Activated CD8-positive, alpha-beta memory T cell treated with anti-CD3 and anti-CD28 coated beads for 1 hour (primary cell): ENCODE results near the gene EIF3I.

ENCODE experiments used
- DNase-seq, 2 donors: peaks; one replicate each; pipeline ENCODE4 v3.0.0-alpha.2; 2020; ENCODE audit warnings: low read depth in 1 of 2; ENCODE audit errors: extremely low read depth in 1 of 2

The EIF3I gene

DNA sequence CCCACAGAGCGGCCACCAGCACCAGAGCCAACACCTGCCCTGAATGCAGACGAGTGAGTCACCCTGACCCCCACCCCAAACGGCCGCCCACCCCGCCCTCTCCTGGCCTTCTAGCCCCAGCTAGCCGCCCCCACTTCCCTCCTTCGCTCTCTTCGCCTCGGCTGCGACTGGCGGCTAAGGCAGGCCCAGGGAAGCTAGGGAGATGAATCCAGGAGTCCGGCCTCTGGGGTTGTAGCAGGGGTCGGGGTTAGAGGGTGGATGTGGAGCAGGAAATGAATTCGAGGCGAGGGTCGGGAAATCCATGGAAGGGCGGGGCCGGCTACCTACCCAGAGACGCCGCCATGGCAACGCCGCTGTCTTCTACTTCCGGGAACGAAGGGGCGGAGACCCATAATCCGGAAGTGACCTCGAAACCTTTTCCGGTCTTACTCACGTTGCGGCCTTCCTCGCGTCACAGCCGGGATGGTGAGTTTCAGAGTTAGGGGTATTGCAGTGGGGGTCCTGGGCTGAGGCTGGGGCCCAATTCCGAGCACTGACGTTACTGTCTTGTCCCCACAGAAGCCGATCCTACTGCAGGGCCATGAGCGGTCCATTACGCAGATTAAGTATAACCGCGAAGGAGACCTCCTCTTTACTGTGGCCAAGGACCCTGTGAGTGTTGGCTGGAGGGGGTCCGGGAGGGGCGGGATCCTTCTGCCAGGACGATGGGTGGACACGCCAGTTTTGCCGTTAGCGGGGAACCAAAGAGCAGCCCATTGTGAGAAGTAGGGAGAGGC is at the start of gene EIF3I, which contains the start of gene TMEM234:
EIF3I (plus strand) TSS at position 428 of the 776 bp plus-strand sequence; CDS start at position 463, 35 bp downstream.
TMEM234 (minus strand) TSS at position 374 of the 776 bp plus-strand sequence; CDS start at position 343, 31 bp downstream.
- peak; percentile 82 to 83 for DNase-seq

DNA sequence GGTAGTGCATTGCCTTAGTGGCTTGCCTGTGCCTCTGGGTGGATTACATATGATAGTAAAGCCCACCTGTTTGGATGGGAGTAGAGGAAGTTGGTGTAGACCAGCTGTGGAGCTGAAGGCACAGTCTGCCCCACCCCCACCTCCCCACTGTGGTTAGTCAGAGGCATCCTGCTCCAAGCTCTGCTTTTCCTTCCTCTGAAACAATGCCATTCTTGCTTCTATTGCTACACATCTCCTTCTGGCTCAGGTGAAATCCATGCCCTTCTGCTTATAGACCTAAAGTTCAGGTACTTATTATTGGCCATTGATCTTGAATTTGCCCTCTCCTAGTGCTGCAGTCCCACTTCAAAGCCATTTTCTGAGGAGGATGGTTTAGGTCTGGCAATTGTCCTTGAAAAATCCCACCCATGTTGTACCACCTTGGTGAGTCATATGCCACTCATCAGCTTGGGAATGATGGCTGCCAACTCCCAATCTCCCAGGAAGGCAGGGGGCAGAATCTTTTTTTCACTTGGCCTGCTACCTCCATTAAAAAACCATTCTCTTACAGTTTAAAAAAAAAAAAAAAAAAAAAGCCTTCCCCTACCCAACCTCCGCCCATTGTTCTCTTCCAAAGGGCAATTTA is 49.5 kb upstream of the EIF3I start:
- DNase-seq = no peak

DNA sequence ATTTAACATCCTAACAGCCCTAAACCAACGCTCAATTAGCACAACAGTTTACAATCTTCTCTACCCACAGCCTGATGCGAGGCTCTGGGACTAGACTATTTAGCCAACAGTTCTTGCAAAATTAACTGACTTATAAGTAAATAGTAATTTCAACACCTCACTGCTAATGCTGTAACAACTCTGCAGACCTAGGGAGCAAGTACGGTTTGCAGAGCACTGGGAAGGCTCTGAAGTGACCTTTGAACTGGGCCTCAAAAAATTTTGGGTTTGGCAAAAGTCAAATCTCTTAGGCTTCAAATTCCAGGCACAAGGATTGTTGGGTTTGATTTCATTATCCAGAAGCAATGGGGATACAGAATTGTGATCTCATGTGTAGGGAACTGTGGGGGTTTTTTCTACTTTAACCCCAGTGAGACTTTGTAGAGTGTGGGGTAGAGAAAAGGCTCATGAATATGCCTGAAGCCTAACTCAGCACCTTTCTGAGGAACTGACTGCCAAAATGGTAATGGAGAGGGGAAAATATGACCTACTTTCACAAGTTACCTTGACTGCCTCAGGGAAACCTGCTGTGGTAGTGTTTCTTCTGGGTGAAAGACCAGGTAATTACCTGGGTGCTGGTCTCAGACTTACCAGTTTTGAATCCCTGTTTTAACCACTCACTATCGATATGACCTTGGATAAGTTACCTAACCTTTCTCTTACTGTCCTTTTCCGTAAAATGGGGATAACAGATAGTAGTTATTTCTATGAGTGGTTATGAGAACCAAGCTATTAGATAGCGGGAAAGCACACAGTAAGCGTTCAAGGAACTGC is 43.6 kb upstream of the EIF3I start:
- DNase-seq = no peak

DNA sequence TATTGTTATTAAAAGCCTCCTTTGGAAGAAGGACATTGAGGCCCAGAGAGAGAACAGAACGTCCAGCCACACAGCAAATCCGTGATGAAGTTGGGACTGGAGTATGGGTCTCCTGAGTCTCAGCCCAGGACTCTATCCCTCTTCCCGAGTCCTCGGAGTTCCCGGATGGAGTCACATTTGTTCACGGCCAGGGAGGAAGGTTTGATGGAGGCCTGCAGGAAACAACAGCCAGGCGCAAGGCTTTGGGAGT is 43.1 kb upstream of the EIF3I start:
- DNase-seq = no peak

DNA sequence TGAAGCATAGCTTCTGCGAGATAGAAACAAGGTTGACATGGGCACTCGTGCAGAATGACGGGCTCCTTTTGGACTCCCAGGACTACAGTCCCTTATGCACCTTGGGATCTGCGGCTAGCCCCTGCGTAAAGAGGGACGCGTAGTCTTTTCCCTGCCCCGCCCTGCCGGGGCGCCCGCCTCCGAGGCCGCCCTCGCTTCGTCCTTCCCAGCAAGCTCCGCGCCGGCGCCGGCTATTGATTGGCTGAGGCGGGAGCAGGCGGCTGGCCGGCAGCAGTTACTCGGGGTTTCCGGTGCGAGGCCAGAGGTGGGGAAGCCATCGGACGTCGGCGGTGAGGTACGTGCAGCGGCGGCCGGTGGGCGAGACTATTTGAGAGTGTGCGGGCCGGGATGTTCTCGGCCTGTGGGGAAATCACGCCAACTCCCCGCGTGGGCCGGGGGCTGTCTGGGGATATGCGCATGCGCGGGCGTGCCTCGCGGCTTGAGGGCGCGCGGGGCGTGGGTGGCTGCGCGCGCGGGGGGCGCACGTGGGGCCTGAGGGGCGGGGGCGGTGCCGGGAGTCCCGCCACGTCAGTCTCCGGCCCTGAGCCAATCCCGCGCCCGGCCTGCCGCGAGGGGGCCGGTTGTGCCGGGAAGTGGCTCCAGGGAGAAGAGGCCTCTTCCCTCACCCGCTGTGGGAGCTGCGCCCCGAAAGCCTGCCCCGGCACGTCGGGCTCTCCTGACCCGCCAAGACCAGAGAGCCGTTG is 42.6 kb upstream of the EIF3I start, which contains the start of gene TXLNA:
TXLNA (plus strand) TSS at position 233 of the 743 bp plus-strand sequence. CDS start 671 bp downstream, outside the sequence.
- DNase-seq = peak; percentile 61 to 82

DNA sequence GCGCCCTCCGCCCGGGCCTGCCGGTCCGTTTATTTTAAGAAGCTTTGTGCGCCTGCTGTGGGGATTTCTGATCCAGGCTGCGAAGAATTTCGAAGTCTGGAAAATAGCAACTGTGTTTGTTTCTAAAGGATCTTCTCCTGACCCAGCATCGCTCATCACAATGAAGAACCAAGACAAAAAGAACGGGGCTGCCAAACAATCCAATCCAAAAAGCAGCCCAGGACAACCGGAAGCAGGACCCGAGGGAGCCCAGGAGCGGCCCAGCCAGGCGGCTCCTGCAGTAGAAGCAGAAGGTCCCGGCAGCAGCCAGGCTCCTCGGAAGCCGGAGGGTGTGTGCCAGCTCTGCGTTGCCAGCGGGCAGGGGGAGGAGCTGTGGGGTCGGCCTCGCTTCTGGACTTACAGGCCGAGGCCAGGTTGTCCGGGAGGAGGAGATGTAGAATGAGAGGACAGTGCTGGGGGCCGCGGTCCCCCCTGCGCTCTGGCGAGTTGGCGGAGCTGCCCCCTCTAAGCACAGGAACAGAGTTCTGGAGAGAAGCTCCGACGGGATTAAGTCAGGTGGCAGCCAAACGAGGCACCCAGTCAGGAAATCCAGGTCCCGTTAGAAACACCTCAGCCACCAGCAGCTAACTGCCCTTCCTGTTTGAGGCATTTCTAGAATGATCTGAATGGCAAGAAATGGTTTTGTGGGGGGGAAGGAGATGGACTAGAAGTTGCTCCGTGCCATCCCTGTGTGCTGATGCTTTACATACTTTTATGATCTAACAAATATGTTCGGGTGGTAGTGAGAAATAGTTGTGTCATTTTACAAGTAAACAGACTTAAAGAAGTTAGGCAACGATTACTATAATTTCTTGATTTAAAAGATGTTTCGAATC is 41.8 kb upstream of the EIF3I start:
- no peak for DNase-seq

DNA sequence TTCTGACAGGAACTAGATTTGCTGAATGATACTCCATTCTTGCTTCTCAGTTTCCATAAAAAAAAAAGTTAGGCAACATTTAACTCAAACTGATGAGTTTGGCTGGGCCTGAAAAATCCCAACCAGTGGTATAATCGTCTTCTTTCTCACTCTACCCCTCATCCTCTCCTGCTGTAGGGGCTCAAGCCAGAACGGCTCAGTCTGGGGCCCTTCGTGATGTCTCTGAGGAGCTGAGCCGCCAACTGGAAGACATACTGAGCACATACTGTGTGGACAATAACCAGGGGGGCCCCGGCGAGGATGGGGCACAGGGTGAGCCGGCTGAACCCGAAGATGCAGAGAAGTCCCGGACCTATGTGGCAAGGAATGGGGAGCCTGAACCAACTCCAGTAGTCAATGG is 41.1 kb upstream of the EIF3I start:
- no peak for DNase-seq

DNA sequence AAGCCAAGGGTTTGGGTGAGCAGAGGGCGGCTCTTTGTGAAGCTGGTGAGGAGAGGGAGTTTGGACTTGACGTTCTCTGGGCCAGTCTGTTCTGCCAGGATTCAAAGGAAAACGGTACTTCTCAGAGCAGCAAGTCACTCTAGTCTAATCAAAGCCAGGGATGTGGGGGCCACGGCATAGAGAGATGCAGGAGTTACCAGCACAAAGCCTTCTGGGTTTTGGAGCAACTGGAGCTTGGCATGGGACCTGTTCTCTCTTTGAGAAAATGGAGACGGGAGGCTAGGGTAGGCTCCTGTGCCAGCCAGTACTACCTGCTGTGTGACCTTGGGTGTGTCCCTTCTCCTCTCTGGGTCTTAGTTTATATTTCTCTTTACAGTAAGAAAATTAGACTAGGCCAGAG is 40.6 kb upstream of the EIF3I start:
- DNase-seq = no peak

DNA sequence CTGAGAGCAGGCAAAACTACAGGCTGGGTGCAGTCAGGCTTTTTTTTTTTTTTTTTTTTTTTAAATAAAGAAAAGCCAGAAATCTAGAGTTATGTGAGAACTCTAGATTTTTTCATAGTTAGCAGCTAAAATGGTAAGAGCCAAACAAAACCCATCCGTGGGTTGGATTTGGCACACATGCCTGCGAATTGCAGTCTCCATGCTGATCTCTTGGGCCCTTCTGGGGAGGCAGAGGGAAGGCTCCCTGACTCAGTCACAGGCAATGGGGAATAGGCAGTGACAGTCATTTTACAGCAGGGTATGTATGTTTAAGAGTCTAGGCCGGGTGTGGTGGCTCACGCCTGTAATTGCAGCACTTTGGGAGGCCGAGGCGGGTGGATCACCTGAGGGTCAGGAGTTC is 40.1 kb upstream of the EIF3I start:
- no peak for DNase-seq

DNA sequence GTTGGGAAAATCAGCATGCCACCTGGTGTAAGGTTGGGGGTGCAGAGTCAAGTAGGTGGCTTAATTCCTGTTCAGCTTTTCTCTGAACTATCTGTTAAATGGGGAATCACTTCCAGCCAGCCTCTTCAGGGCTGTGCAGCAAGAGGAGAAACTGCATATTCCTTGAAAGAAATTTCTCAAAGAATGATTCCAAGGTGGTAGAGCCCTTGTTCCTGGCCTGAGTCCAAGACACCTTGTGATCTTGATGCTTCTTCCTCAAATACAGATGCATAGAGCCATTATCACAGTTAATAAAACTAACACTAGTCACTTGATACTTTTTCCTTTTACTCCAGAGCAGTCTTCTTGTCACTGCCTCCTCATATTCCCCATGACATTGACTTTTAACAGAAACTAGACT is 37.6 kb upstream of the EIF3I start:
- DNase-seq = no peak

DNA sequence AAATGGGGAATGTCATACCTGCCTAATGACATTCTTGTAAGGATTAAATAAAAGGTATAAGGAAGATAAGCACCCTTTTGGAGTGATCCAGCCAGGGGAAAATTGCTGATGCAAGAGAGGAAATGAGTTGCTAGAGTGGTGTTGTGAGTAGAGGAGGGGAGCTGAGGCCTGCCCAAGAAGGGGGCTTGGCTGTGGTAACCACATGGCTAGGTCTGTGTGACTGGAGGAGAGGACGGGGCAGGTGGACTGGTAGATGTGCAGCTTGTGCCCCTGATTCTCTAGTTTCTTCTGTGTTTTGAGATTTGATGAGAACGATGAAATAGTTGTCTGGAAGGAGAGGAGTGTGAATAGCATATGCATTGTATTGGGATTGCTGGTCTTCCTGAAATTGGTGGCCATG is 36.1 kb upstream of the EIF3I start:
- DNase-seq = no peak

DNA sequence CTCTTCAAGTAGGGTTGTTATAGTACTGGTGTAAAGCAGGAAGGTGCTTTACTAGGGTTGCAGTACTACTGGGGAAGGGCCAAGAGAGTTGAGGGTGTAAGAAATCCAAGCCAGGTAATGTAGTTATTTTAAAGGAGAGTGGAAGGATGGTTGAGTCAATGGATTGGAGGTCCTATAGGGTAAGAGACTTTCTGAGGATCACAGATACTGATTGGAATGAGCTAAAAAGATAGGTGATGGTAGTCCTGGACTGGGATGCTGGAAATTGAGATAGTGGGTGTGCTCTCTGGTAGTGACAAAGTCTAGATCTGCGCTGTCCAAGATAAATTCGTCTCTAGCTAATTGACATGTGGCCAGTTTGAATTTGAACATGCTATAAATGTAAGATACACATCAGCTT is 35.7 kb upstream of the EIF3I start:
- no peak for DNase-seq

DNA sequence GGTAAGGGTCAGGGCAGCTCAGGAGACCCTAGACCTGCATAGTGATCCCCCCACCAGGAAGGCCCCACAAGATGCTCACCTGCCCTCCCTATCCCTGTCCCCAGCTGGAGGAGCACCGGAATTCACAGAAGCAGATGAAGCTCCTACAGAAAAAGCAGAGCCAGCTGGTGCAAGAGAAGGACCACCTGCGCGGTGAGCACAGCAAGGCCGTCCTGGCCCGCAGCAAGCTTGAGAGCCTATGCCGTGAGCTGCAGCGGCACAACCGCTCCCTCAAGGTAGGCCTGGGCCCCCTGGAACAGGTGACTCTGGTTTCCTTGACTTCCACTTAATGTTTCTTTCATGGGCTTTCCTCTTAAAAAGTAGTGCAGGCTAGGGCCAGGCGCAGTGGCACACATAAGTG is 34.4 kb upstream of the EIF3I start:
- no peak for DNase-seq

DNA sequence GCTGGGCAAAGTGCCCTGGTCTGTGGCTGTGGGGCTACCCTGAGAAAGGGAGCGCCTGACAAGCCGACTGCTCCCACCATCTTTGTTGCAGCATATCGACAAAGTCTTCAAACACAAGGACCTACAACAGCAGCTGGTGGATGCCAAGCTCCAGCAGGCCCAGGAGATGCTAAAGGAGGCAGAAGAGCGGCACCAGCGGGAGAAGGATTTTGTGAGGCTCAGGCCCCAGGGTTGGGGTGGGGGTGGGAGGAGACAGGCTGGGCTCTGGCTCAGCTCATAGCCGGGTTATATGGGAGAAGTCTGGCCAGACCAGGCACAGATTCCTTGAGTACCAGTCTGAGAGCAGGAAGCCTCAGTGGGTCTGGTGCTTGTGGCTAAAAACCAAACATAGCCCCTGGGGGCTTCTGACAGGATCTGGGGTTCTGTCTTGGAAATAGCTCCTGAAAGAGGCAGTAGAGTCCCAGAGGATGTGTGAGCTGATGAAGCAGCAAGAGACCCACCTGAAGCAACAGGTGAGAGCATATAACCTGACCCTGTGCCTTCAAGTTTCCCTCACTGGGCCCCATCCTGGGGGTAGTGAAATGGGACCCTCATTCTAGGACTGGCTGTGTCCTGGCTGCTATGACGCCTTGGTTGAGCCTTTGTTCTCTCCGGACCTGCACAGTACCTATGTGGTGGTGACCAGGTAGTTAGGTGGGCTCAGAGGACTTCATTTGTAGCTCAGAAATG is 29.8 kb upstream of the EIF3I start:
- DNase-seq = no peak

DNA sequence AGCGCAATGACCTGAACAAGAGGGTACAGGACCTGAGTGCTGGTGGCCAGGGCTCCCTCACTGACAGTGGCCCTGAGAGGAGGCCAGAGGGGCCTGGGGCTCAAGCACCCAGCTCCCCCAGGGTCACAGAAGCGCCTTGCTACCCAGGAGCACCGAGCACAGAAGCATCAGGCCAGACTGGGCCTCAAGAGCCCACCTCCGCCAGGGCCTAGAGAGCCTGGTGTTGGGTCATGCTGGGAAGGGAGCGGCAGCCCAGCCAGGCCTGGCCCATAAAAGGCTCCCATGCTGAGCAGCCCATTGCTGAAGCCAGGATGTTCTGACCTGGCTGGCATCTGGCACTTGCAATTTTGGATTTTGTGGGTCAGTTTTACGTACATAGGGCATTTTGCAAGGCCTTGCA is 27.2 kb upstream of the EIF3I start:
- no peak for DNase-seq

DNA sequence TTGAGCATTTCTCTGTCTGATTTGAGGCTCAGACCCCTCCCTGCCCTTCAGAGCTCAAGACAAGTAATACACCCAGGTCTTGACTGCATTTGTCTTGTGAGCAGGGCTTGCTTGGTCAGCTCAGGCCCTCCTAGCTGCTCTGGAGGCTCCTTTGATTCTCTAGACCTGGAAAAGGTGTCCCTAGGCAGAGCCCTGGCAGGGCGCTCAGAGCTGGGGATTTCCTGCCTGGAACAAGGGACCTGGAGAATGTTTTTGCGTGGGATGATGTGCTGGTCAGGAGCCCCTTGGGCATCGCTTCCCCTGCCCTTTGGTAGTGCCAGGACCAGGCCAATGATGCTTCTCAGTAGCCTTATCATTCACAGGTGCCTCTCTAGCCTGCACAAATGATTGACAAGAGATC is 26.7 kb upstream of the EIF3I start:
- DNase-seq = no peak

DNA sequence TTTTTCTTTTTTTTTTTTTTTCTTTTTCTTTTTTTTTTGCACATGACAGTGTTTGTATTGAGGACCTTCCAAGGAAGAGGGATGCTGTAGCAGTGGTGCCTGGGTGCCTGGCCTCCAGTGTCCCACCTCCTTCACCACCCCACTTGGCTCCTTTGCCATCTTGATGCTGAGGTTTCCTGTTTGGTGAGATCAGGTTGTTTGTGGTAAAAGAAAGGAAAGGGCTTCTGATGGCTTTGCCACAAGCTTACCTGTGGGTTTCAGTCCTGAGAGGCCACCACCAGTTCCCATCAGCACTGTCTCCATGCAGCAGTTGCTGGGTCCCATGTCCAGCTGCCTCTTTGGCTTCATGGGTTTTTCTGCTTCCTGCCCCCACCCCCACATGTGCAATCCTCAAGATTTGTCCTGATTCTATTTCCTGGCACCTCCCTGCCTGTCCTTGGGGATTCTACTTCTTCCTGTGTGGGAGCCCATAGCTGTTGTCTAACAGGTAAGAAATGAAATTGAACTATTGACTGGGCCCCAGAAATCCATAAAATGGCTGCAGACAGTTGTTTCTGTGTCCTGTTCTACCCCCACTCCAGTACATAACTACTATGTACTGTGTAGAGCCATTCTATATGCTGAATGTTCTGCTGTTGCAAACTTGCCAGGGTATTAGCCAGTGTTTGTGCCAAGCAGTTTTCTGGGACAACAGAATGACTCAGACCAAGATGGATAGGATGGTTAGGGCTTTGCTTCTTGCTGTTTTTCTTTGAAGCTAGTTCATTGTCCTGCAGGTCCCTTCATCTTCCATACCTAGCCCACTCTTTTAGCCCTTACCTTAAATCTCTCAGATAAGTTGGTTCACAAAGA is 26.0 kb upstream of the EIF3I start:
- no peak for DNase-seq

DNA sequence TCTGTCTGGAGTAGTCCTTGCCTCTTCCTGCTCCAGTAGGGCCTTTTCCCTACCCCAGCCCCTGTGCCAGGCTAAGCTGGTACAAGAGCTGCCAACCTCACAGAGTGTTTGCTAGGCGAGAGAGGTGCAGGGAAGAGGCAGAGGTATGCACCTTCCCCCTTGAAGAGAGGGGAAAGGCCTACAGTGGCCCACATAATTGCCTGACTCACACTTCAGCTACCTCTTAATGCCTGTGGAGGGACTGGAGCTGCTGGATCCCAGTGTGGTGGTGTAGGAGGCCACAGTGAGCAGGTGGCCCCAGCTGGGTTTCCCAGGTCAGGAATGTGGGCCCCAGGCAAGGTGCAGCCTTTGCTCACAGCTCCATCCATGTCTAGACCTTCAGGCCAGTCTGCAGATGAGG is 25.1 kb upstream of the EIF3I start:
- DNase-seq = no peak

DNA sequence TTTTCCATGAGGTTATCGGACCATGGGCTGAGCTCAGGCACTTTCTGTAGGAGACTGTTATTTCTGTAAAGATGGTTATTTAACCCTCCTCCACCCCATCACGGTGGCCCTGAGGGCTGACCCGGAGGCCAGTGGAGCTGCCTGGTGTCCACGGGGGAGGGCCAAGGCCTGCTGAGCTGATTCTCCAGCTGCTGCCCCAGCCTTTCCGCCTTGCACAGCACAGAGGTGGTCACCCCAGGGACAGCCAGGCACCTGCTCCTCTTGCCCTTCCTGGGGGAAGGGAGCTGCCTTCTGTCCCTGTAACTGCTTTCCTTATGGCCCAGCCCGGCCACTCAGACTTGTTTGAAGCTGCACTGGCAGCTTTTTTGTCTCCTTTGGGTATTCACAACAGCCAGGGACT is 24.4 kb upstream of the EIF3I start:
- no peak for DNase-seq
